HG02885 (cell line): ENCODE results near the gene ARL15.

Experiments used
- ATAC-seq: cut with Tn5 transposase; IDR thresholded peaks from one replicate; pipeline ENCODE4 v1.9.1; 2021; ENCODE audit warnings: mild to moderate bottlenecking; ENCODE audit not compliant: unreplicated experiment, poor library complexity

Gene ARL15

GRCh38 chr5:54215233-54215736, 95.1 kb downstream of the ARL15 start:
- no peak for ATAC-seq

DNA sequence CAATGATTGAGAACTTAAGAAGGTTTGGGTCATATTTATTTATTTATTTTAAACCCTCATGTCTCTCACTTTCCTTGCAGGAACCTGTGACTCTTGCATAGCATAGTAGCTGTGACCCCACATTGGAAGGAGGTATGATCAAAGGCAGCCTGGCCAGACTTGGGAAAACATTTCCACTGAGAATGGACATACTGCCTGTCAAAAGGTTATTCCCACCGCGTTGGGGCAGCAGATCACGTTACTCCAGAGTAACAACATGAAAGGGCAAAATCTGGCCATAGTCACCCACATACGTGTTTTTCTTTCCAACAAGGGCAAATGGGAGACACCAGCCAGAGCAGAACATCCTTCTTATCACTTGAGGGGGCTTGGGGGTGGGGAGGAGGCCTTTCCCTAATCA, 95.7 kb downstream of the ARL15 start:
- ATAC-seq: no peak

GRCh38 chr5:54212331-54212730, 98.0 kb downstream of the ARL15 start:
- ATAC-seq: no peak

GRCh38 chr5:54211912-54212311, 98.5 kb downstream of the ARL15 start:
- ATAC-seq: no peak

GRCh38 chr5:54207566-54207965, 102.8 kb downstream of the ARL15 start:
- ATAC-seq: no peak

GRCh38 chr5:54206580-54207229, 103.7 kb downstream of the ARL15 start:
- ATAC-seq: no peak

DNA sequence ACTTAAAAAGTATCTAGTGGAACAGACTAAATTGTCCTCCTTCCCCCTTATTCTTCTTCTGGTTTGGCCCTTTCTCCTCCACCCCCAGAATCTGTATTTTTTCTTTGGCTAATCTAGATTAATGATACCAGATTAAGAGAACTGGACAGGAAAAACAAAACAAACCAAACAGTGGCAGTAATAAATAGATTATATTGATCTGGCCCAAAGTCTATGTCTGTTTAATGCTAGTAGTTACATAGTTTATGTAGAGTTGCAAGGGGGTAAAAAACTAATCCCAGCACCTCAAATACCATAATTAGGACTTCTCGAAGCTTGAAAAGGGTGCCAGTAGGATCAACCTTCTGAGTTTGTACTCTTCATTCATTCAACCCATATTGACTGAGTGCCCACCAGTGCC, 104.5 kb downstream of the ARL15 start:
- ATAC-seq: no peak

- no peak for ATAC-seq
These were observed 104.9 kb downstream of the ARL15 start for GRCh38 chr5:54205453-54205852.

DNA sequence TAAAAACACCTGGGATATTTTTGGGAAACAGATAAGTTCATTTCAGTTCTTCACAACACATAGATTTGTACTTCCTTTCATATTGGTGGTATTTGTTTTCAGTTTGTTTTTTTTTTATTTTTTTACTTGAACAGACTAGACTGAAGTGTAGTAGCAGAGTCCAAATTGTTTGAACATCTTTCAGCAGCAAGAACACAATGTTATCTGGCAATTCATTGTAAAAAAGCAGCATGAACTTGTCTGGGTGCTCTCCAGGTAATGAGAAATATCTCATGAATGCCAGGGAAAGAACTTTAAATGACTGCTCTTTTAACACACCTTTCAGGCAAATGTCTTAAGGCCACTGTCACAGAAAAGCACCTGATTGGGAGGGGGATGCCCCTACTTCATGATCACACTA, 113.4 kb downstream of the ARL15 start:
- no peak for ATAC-seq

GRCh38 chr5:54195701-54196100, 114.7 kb downstream of the ARL15 start:
- no peak for ATAC-seq

DNA sequence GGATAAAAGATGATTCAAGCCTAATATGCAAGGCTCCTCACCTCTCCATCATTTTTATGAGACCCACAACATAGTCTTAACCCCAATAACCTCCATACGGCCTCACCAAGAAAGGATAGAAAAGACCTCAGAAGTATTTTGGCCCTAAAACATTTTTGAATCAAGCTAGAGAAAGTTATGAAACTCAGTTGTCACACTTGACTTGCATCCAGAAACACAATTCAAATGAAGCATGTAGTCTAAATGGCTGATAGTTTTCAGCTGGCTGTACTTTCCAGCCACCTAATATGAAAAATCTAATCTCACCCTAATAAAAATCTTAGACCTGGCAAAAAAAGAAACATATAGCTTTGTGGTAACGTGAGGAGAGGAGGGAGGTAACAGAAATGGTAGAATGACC, 116.1 kb downstream of the ARL15 start:
- no peak for ATAC-seq

DNA sequence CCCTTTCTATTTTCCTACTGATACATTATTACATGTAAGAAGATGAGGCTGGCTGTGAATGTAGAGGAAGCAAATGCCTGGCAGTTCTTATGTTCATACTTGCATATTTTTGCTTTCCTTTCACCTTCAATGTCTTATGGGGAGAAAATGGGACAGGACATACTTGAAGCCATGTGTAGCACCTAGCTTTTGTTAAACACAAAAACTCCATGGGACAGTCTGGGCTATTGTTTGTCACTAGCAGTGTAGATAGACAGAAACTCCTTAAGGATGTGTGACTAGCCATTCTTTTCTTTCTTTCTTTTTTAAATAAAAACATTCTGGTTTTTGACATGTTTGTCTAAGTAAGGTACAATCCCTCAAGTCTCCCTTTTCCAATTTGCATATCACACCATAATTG, 122.7 kb downstream of the ARL15 start:
- ATAC-seq: no peak

DNA sequence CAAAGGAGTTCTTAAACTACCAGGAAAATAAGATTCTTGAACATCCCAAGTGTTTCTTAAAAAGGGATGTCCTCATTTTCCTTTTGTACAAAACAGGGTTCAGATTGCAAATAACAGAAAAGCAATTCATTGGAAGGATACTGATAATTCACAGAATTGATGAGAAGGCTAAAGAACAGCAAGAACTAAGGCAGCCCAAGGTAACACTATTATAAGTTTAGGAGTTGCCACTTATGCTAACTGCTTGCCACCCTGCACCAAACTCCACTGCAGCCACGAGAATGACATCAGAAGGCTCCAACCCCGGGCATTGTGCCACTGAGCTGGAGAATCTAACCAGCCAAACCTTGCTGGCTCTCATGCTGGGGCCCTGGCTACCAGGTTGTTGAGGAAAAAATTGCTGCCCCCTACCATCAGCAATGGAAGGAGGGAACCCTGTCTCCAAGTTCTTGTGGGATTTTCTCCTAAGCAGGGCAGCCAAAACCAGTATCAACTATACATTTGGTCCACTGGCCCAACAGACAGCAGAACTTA, 123.4 kb downstream of the ARL15 start:
- no peak for ATAC-seq

DNA sequence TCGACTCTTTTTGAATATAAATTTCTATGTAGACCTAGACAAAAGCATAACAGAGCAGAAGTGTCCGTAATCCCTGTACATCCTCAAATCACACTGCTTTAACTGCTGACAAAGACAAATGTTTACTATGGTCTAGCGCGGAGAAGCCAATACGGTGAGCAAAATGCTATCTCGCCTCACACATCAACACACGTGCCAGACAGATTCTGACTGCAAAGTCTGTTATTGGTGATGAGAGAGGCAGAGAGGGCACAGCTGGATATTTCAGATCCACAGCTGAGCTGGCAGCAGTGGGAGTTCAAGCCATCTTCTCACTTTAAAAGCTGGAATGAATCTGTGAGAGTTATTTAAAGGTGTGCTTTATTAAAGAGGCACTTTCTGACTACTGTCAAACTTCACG, 124.3 kb downstream of the ARL15 start:
- no peak for ATAC-seq

DNA sequence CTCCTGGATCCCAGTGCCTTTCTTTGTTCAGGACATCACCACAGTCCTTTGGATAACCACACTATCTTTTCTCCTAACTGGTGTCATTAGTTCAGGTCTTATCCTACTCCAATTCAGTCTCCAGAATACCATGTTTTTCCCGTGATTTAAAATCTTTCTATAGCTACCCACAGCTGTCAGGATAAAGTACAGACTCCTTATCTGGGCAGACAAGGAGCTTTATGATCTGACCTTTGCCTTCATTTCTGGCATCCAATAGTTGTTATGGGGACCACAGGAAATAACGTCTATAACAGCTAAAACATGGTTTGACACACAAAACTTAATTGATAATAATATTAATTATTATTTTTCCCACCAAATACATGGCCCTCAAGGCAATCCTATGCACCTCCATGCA, 125.6 kb downstream of the ARL15 start:
- no peak for ATAC-seq

DNA sequence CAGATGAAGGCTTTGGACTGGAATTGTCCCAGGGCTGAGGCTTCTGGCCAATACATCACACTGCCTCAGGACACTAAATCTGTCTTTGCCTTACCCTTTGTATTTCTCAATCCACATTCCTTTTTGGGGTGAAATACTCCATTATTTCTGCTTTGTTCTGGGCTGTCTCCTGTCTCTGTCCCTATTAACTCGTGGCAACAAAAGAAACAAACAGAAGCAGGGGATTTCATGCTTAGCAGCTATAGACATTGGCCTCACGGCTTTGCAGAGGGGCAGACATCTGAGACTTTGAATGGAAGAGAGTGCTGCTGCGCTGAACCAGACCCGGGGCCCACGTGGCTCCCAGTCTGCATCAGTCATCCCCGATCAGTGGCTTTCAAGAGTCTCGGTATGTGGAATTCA, 129.7 kb downstream of the ARL15 start:
- no peak for ATAC-seq

GRCh38 chr5:54178991-54179390, 131.4 kb downstream of the ARL15 start:
- ATAC-seq: no peak

DNA sequence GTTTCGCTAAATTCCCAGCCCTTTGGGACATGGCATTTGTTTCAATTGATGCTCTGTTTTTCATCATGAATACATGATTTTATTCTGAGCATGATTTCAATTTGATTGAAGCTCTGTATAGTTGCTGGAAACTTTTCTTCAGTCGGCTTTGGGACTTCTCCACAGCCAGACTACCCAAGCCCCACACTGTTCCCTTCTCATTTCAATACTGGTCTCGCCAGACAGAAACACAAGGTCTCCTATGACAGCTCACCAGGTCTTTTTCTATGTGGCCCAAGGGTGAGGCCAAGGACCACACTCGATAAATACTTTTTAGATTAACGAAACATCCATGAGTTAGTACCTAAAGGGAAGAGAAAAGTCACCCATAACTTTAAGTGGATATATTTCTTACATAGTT, 132.2 kb downstream of the ARL15 start:
- ATAC-seq: no peak

- no peak for ATAC-seq
These were observed 133.3 kb downstream of the ARL15 start for GRCh38 chr5:54177058-54177457.

DNA sequence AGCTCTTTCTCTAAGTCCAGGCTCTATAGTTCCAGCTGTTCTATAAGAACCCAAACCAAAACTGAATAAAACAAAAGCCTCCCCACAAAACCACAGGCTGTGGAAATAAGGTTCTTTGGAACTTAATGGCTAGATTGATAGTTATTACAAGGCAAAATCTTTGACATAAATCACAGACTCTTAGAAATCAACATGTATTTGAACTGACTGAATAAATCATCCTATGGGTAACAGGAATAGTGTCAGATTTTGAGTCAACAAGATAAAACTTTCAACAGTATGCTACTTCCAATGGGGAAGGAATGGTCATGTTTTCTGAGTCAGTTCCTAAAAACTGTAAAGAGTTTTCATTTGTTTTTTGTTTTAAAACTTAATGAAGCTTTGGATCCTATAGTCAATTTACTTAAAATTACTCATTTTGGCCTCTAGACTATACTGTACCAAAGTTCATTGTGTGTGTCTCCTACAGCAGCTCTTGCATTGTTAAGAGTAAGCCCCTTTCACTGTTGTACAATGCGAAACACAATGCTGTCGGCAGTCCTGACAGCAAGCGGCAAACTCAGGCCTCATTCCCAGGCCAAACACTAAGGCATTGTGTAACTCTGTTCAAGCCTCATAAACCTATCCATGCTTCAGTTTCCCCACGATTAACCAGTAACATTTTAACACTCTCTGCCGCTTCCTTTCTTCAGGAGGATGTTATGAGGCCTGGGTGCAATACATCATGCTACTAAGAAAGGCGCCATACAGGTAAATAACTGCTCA, 134.1 kb downstream of the ARL15 start:
- ATAC-seq: no peak

DNA sequence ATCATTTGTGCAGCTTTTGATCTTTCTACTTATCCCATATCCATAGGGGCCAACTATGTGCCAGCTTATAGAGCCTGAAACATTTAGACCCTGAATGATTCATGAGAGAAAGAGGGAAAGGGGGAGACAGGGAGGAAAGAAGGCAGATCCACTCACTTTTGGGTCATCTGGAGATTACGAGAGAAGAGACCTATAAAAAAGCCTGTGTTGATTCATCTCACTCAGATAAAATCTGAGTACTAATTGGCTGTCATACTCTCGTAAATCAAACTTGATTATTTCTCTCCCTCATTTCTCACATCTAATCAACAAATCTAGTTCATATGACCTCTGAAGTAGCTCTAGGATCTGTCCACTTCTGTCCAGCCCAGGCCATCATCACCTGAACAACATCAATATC, 137.1 kb downstream of the ARL15 start:
- no peak for ATAC-seq
